ENCODE measurements around the gene DISP2. TPM values are rescaled to one million over a fixed set of nuclear protein-coding genes. Genes with fewer than 3 reads are reported as not detected.

The DISP2 gene
- total and polyA plus RNA-seq, 2 experiments from 2014 or later, result 1.3 to 2.2 TPM

GRCh38 chr15:40361640-40362039 lies 3.6 kb downstream of the DISP2 start:
- Histone ChIP-seq H3K4me1 (ENCODE audit: insufficient read depth) (peaks cover 11% of the 10 kb centered on the region; the same call in 1 of the 2 replicates), H3K4me2 (no peak overlapping the region), H3K9me2 (ENCODE audit: insufficient read depth) (no peaks in the 10 kb centered on the region), H3K4me3 (no peak overlapping the region), H3F3A (replicated peaks; ENCODE audit: low read depth) (peaks cover 17% of the 10 kb centered on the region), H3K36me3 (ENCODE audit: insufficient read depth) (no peaks in the 10 kb centered on the region), H3K27me3 (ENCODE audit: insufficient read depth) (peaks cover 26% of the 10 kb centered on the region), H3K27ac (ENCODE audit: low read depth) (no peak overlapping the region), H2AFZ (no peak overlapping the region), H4K20me1 (replicated peaks; ENCODE audit: insufficient read depth) (no peaks in the 10 kb centered on the region), H3K79me2 (replicated peaks; ENCODE audit: insufficient read depth) (no peaks in the 10 kb centered on the region)
- TF ChIP-seq JUNB (IDR thresholded peaks at IDR 0.05; ENCODE audit: unreplicated experiment) (no peak), EZH2 (IDR thresholded peaks at IDR 0.05; ENCODE audit: low read depth, unreplicated experiment) (no peak), CREB1 (CRISPR knock-in tag; IDR thresholded peaks at IDR 0.05; ENCODE audit: low read depth) (no peak), ZNF462 (CRISPR knock-in tag; IDR thresholded peaks at IDR 0.05) (no peak), EZH2phosphoT487 (IDR thresholded peaks at IDR 0.05; ENCODE audit: unreplicated experiment) (no peak), NANOG (IDR thresholded peaks at IDR 0.05; ENCODE audit: borderline replicate concordance) (no peak), ETS1 (IDR thresholded peaks at IDR 0.05) (no peak), ZNF114 (CRISPR knock-in tag; IDR thresholded peaks at IDR 0.05) (no peak), POLR2AphosphoS5 (IDR thresholded peaks at IDR 0.05; ENCODE audit: low read depth) (no peak), REST (IDR thresholded peaks at IDR 0.05; ENCODE audit: unreplicated experiment) (no peak), CTCF (conservative IDR thresholded peaks at IDR 0.05; ENCODE audit: low read depth in 2 of 2) (no peak), STAT1 (IDR thresholded peaks at IDR 0.05; ENCODE audit: unreplicated experiment) (no peak), ZNF331 (CRISPR knock-in tag; IDR thresholded peaks at IDR 0.05; ENCODE audit: low read depth) (no peak)
- DNase-seq (ENCODE audit: low spot score), result no peak
- H3K27me3 Mint-ChIP-seq (ENCODE audit: insufficient read depth, low read depth, poor library complexity), result peaks cover 19% of the 10 kb centered on the region
- H3K9me3 Mint-ChIP-seq, result peaks cover 3% of the 10 kb centered on the region; the same call in 1 of the 3 replicates
- H3K4me1 Mint-ChIP-seq, result peaks cover 14% of the 10 kb centered on the region
- ATAC-seq, result no peak
- no peaks in the 10 kb centered on the region; the same call in 2 of the 3 replicates for H3K36me3 Mint-ChIP-seq (ENCODE audit: low read depth)
- no peak overlapping the region for H3K27ac Mint-ChIP-seq
- H3K4me3 Mint-ChIP-seq, result no peak overlapping the region

Measured in GM23338 (cell line).